ENCODE results near the gene STAMBP. TPM values are rescaled to one million over a fixed set of nuclear protein-coding genes. Genes with fewer than 3 reads are reported as not detected.

The STAMBP gene
- polyA plus RNA-seq, 3 donors: 26.0 to 40.8 (median 40.7) TPM

DNA sequence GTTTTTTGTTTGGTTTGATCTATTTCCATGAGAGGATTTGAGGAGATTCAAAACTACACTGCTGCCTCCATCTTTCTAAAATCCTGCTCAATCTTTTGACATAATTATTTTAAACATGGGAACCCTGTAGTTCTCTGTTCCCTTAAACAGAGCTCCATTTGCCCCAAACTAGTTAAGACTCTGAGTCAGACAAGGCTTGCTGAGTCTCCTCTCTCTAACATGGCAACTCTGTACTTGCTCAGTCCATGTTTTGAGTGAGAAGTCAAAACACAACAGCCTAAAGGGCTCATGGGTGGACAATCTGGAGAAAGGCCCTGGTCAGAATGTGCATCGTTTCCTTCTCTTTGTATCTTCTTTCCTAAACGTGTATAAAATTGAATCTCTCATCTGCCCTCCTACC lies 7.1 kb upstream of the STAMBP start:
- no peaks in the 10 kb centered on the region for H3K79me2 ChIP-seq (ENCODE audit: insufficient read depth, low read length)
- DNase-seq: no peak
- Mint-ChIP-seq H3K4me1 (no peaks in the 10 kb centered on the region), H3K36me3 (no peaks in the 10 kb centered on the region), H3K4me3 (no peak overlapping the region), H3K27ac (no peak overlapping the region), H3K27me3 (ENCODE audit: low read depth in 3 of 3) (peaks cover 5 to 7% (median 6%) of the 10 kb centered on the region in 3 donors), H3K9me3 (no peaks in the 10 kb centered on the region)
- no peaks in the 10 kb centered on the region for H3K36me3 ChIP-seq (replicated peaks in 1 of 2; ENCODE audit: control insufficient read depth in 1 of 2, insufficient read depth in 2 of 2, low read length in 2 of 2)
- H2AFZ ChIP-seq (ENCODE audit: insufficient read depth, low read depth, low read length, poor library complexity, severe bottlenecking): no peak overlapping the region
- no peaks in the 10 kb centered on the region for H4K20me1 ChIP-seq (ENCODE audit: insufficient read depth, low read length)
- H3K27me3 ChIP-seq (ENCODE audit: control insufficient read depth in 2 of 2, insufficient read depth in 2 of 2, low read length in 2 of 2): no peaks in the 10 kb centered on the region
- TF ChIP-seq, protein P1, sequence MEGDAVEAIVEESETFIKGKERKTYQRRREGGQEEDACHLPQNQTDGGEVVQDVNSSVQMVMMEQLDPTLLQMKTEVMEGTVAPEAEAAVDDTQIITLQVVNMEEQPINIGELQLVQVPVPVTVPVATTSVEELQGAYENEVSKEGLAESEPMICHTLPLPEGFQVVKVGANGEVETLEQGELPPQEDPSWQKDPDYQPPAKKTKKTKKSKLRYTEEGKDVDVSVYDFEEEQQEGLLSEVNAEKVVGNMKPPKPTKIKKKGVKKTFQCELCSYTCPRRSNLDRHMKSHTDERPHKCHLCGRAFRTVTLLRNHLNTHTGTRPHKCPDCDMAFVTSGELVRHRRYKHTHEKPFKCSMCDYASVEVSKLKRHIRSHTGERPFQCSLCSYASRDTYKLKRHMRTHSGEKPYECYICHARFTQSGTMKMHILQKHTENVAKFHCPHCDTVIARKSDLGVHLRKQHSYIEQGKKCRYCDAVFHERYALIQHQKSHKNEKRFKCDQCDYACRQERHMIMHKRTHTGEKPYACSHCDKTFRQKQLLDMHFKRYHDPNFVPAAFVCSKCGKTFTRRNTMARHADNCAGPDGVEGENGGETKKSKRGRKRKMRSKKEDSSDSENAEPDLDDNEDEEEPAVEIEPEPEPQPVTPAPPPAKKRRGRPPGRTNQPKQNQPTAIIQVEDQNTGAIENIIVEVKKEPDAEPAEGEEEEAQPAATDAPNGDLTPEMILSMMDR (IDR thresholded peaks at IDR 0.05): no peak
- H3K27ac ChIP-seq (ENCODE audit: low read depth in 1 of 2, low read length in 2 of 2): no peak overlapping the region
- no peak overlapping the region for H3K4me2 ChIP-seq (replicated peaks; ENCODE audit: extremely low read depth, low read length, poor library complexity, severe bottlenecking)
- intact Hi-C loops (cut with micrococcal nuclease): loop anchor here in 1 of 2 donors (10.0 kb wide), 4 partner anchors 163 to 573 kb away; partner anchors contain the start of genes BOLA3 and TET3
- H3K4me3 ChIP-seq (replicated peaks in 1 of 3; ENCODE audit: low read depth in 2 of 3, low read length in 3 of 3): no peak overlapping the region
- no peaks in the 10 kb centered on the region for H3K4me1 ChIP-seq (ENCODE audit: control insufficient read depth in 1 of 2, insufficient read depth in 2 of 2, low read length in 2 of 2)
- 89% methylated on average over 2 of the region's 2 CpGs for WGBS (ENCODE audit: insufficient coverage)
- H3K9me3 ChIP-seq (replicated peaks in 1 of 2; ENCODE audit: control insufficient read depth in 1 of 2, insufficient read depth in 1 of 2, low read length in 2 of 2): no peaks in the 10 kb centered on the region
- no peak overlapping the region for H3K9ac ChIP-seq (ENCODE audit: insufficient read depth, low read length, poor library complexity, severe bottlenecking)

DNA sequence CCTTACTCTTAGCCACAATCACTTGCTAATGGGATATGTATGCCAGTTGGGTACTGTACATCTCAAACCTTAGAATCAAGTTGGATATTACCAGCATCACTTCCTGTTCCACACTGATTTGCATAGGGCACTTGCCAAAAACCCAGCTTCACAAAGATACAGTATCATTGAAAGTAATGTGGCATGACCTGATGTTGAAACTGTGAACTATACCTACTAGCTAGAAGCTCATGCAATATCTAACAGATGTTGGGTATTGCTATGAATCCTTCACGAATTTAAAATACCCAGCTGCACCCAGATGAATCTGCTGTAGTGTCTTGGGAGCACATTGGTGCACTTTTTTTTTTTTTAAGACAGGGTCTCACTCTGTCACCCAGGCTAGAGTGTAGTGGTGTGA lies 6.5 kb upstream of the STAMBP start:
- Histone ChIP-seq H3K4me3 (replicated peaks in 1 of 3; ENCODE audit: low read depth in 2 of 3, low read length in 3 of 3) (no peak overlapping the region), H4K20me1 (ENCODE audit: insufficient read depth, low read length) (no peaks in the 10 kb centered on the region), H3K9me3 (replicated peaks in 1 of 2; ENCODE audit: control insufficient read depth in 1 of 2, insufficient read depth in 1 of 2, low read length in 2 of 2) (no peaks in the 10 kb centered on the region), H3K36me3 (replicated peaks in 1 of 2; ENCODE audit: control insufficient read depth in 1 of 2, insufficient read depth in 2 of 2, low read length in 2 of 2) (no peaks in the 10 kb centered on the region), H3K9ac (ENCODE audit: insufficient read depth, low read length, poor library complexity, severe bottlenecking) (no peak overlapping the region), H3K27me3 (ENCODE audit: control insufficient read depth in 2 of 2, insufficient read depth in 2 of 2, low read length in 2 of 2) (no peaks in the 10 kb centered on the region), H2AFZ (ENCODE audit: insufficient read depth, low read depth, low read length, poor library complexity, severe bottlenecking) (no peak overlapping the region), H3K4me2 (replicated peaks; ENCODE audit: extremely low read depth, low read length, poor library complexity, severe bottlenecking) (no peak overlapping the region), H3K27ac (ENCODE audit: low read depth in 1 of 2, low read length in 2 of 2) (no peak overlapping the region), H3K4me1 (ENCODE audit: control insufficient read depth in 1 of 2, insufficient read depth in 2 of 2, low read length in 2 of 2) (no peaks in the 10 kb centered on the region), H3K79me2 (ENCODE audit: insufficient read depth, low read length) (no peaks in the 10 kb centered on the region)
- intact Hi-C loops (cut with micrococcal nuclease): loop anchor here in 1 of 2 donors (10.0 kb wide), 4 partner anchors 163 to 573 kb away; partner anchors contain the start of genes BOLA3 and TET3
- H3K27ac Mint-ChIP-seq: no peak overlapping the region
- H3K4me1 Mint-ChIP-seq: no peaks in the 10 kb centered on the region
- no peak overlapping the region for H3K4me3 Mint-ChIP-seq
- H3K9me3 Mint-ChIP-seq: no peaks in the 10 kb centered on the region
- no peak for DNase-seq
- WGBS (ENCODE audit: insufficient coverage): no CpG with 5 or more reads among the region's 1 CpG
- H3K36me3 Mint-ChIP-seq: no peaks in the 10 kb centered on the region
- TF ChIP-seq, protein P1 (IDR thresholded peaks at IDR 0.05): no peak
- peaks cover 5 to 6% (median 6%) of the 10 kb centered on the region in 3 donors for H3K27me3 Mint-ChIP-seq (ENCODE audit: low read depth in 3 of 3)
